SK-N-SH treated with all-trans-retinoic acid at 6 μM for 48 hours (cell line): ENCODE data around the gene ORAI2.
"Not testable (repeated sequence)": the region's sequence is repeated elsewhere in the genome, so short reads cannot be mapped to it uniquely, and the experiment has no call there.

Experiments used
- CSRNP3 ChIP-seq: fragments of 250-450 bp; sonication (Bioruptor Pico); IDR thresholded peaks from 2 replicates; pipeline ENCODE4 v1.5.1; 2021; ENCODE audit warnings: mild to moderate bottlenecking, moderate library complexity
- ISL1 ChIP-seq: fragments of 250-450 bp; sonication (Bioruptor Pico); IDR thresholded peaks from 2 replicates; pipeline ENCODE4 v2.1.2; 2022; ENCODE audit warnings: mild to moderate bottlenecking, moderate library complexity
- PATZ1 ChIP-seq: fragments of 250-450 bp; sonication (Bioruptor Pico); IDR thresholded peaks from 2 replicates; pipeline ENCODE4 v1.8.0; 2020; ENCODE audit warnings: mild to moderate bottlenecking, moderate library complexity, borderline replicate concordance
- PPARA ChIP-seq: fragments of 250-450 bp; sonication (Bioruptor Pico); IDR thresholded peaks from 2 replicates; pipeline ENCODE4 v1.5.0; 2020; ENCODE audit warnings: mild to moderate bottlenecking, borderline replicate concordance
- TCF4 ChIP-seq: fragments of 250-450 bp; sonication (Bioruptor Pico); IDR thresholded peaks from 2 replicates; pipeline ENCODE4 v1.8.0; 2021; ENCODE audit warnings: mild to moderate bottlenecking, moderate library complexity, borderline replicate concordance
- ZFP3 ChIP-seq: fragments of 250-450 bp; sonication (Bioruptor Pico); IDR thresholded peaks from 2 replicates; pipeline ENCODE4 v1.5.0; 2020; ENCODE audit warnings: mild to moderate bottlenecking, moderate library complexity
- ZFP30 ChIP-seq: fragments of 450-650 bp; formaldehyde crosslinking; IDR thresholded peaks from 2 replicates; pipeline ENCODE4 v1.5.0; 2022; ENCODE audit warnings: mild to moderate bottlenecking, moderate library complexity
- ZNF8 ChIP-seq: fragments of 450-650 bp; formaldehyde crosslinking; IDR thresholded peaks from 2 replicates; pipeline ENCODE4 v1.5.0; 2020; ENCODE audit warnings: mild to moderate bottlenecking, moderate library complexity

GRCh38 chr7:102497308-102497707 is 63.9 kb downstream of the ORAI2 start:
- not testable (repeated sequence) for TF ChIP-seq ZFP30 (CRISPR knock-in tag); TCF4; ZNF8 (CRISPR knock-in tag); PPARA (CRISPR knock-in tag); ISL1 (CRISPR knock-in tag); CSRNP3 (CRISPR knock-in tag); ZFP3 (CRISPR knock-in tag); PATZ1 (CRISPR knock-in tag)
